GM18520 (cell line): ENCODE measurements around the gene UBIAD1.

ENCODE experiments used
- ATAC-seq: cut with Tn5 transposase; IDR thresholded peaks from one replicate; pipeline ENCODE4 v1.9.1; 2021; ENCODE audit not compliant: unreplicated experiment

UBIAD1 gene

DNA sequence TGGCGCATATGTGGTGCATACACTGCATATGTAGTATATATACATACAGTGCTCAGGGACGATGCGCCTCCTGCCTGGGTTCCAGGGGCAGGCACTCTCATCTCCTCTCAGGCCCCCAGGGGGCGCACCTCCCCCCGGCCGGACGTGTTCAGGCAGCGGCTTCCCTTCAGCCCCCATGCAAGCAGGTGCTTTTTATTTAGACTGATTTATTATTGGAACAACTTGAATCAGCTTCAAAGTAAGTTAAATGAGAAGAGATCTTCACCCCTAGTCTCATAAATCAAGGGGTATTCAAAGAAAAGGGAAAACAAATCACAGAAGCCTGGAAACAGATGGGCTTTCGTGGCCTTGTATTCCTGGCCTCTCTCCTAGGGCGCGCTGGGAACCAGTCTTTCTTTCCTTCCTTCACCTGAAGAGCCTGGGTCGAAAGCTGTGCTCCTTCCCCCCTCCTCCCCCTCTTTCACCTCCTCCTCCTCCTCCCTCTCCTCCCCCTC lies 64.6 kb downstream of the UBIAD1 start:
- no peak for ATAC-seq
